NB4 (cell line): ENCODE data around the gene ALAD.
A peak's percentile ranks its signal among the peaks of the same experiment; 100 is the strongest.

Source experiments
- CTCF ChIP-seq: IDR thresholded peaks from one replicate; pipeline ENCODE4 v1.5.1; 2012; ENCODE audit warnings: low read depth, low read length
- MAX ChIP-seq: IDR thresholded peaks from 2 replicates; pipeline ENCODE4 v1.6.1; 2011; ENCODE audit warnings: low read depth, low read length
- MYC ChIP-seq: IDR thresholded peaks from 2 replicates; pipeline ENCODE4 v1.6.1; 2011; ENCODE audit warnings: low read depth, low read length
- POLR2A ChIP-seq: IDR thresholded peaks from 2 replicates; pipeline ENCODE4 v1.6.1; 2011; ENCODE audit warnings: mild to moderate bottlenecking; ENCODE audit not compliant: insufficient read length; ENCODE audit errors: extremely low read depth

- TF ChIP-seq POLR2A (no peak), CTCF (peak; percentile 6), MYC (no peak), MAX (no peak)
These were observed 16.3 kb upstream of the ALAD start for GRCh38 chr9:113417370-113417769.
